MCF 10A (cell line): ENCODE results near the gene SPI1. TPM values are rescaled to one million over a fixed set of nuclear protein-coding genes. Genes with fewer than 3 reads are reported as not detected.

ENCODE experiments used
- BruUV-seq: library from RNA; stranded (reverse); fragments of 400-500 nt; replicated peaks from 2 replicates; lab custom pipeline; 2021; lab: Mats Ljungman, UMichigan
- CTCF ChIA-PET: fragments of 300-600 bp; sonication (Branson Sonifier 250); formaldehyde crosslinking; extraction: SDS; loops from one replicate; lab custom pipeline; 2021; ENCODE audit warnings: antibody characterized with exemption, inconsistent platforms; lab: Yijun Ruan, JAX
- POLR2A ChIA-PET: fragments of 300-600, 350-650 bp; sonication (Branson Sonifier 250); formaldehyde crosslinking; extraction: SDS; loops from one replicate; lab custom pipeline; 2020; ENCODE audit warnings: antibody characterized with exemption, inconsistent platforms; lab: Yijun Ruan, JAX
- DNase-seq: peaks from one replicate; pipeline ENCODE4 v3.0.0-alpha.2; 2018; ENCODE audit not compliant: unreplicated experiment
- H3K27ac Mint-ChIP-seq: one replicate; pipeline ENCODE4 v1.8.0; 2022; ENCODE audit warnings: mild to moderate bottlenecking, low read depth, mixed read lengths; ENCODE audit not compliant: unreplicated experiment
- H3K27me3 Mint-ChIP-seq: one replicate; pipeline ENCODE4 v1.8.0; 2022; ENCODE audit warnings: mixed read lengths; ENCODE audit not compliant: insufficient read depth, unreplicated experiment
- H3K36me3 Mint-ChIP-seq: one replicate; pipeline ENCODE4 v1.8.0; 2022; ENCODE audit warnings: mild to moderate bottlenecking, moderate library complexity, mixed read lengths; ENCODE audit not compliant: insufficient read depth, unreplicated experiment
- H3K4me1 Mint-ChIP-seq: one replicate; pipeline ENCODE4 v1.8.0; 2022; ENCODE audit warnings: mixed read lengths; ENCODE audit not compliant: insufficient read depth, unreplicated experiment
- H3K4me3 Mint-ChIP-seq: one replicate; pipeline ENCODE4 v1.8.0; 2022; ENCODE audit warnings: mild to moderate bottlenecking, moderate library complexity, mixed read lengths; ENCODE audit not compliant: unreplicated experiment
- H3K9me3 Mint-ChIP-seq: one replicate; pipeline ENCODE4 v1.8.0; 2022; ENCODE audit warnings: mixed read lengths; ENCODE audit not compliant: unreplicated experiment
- intact Hi-C: fragments of 100-400 bp; cut with micrococcal nuclease; formaldehyde crosslinking; loops from 2 replicates; pipeline ENCODE4 v1.14.1; 2022
- total RNA-seq: library from RNA; stranded (reverse); gene quantifications from 2 replicates; pipeline ENCODE4 v1.2.3, GENCODE V29; 2022
- TF ChIP-seq, protein P1 (sequence below): fragments of 200-600 bp; IDR thresholded peaks from one replicate; pipeline ENCODE4 v1.8.0; 2022; ENCODE audit warnings: antibody characterized with exemption, mild to moderate bottlenecking; ENCODE audit not compliant: unreplicated experiment

SPI1 gene
- total RNA-seq, 1 experiment from 2014 or later = not detected

DNA sequence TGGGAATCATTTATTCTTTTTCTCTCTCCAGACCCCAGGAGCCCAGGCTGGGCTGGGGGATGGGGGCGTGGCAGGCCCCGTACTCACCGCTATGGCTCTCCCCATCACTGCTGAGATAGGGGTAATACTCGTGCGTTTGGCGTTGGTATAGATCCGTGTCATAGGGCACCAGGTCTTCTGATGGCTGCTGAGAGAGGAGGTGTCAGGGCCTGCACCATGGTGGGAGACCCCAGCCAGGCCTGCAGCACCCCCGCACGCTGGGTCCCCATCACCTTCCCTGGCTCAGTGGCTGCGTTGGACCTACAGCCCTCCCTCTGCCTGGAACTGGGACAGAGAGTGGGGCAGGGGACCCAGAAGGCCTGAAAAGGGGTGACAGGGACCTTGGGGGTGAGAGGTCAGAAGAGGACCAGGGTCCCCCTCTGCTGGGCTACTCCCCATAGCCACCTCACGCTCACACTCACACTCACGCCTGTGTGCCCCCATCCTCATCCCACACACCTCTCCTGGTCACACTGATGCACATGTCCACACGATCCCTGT, 2.7 kb downstream of the SPI1 start:
- ChIA-PET CTCF (interaction anchor here (1.0 to 2.9 kb wide), 3 partner anchors 13 to 29 kb away, joined by 3 to 28 read pairs (median 20); no protein-coding TSS in a partner anchor), POLR2A (no interaction called here)
- intact Hi-C loops = no loop called here
- Mint-ChIP-seq H3K4me3 (no peak overlapping the region), H3K4me1 (peaks cover 9% of the 10 kb centered on the region), H3K27me3 (no peaks in the 10 kb centered on the region), H3K36me3 (no peaks in the 10 kb centered on the region), H3K27ac (no peak overlapping the region), H3K9me3 (no peaks in the 10 kb centered on the region)
- TF ChIP-seq, protein P1, sequence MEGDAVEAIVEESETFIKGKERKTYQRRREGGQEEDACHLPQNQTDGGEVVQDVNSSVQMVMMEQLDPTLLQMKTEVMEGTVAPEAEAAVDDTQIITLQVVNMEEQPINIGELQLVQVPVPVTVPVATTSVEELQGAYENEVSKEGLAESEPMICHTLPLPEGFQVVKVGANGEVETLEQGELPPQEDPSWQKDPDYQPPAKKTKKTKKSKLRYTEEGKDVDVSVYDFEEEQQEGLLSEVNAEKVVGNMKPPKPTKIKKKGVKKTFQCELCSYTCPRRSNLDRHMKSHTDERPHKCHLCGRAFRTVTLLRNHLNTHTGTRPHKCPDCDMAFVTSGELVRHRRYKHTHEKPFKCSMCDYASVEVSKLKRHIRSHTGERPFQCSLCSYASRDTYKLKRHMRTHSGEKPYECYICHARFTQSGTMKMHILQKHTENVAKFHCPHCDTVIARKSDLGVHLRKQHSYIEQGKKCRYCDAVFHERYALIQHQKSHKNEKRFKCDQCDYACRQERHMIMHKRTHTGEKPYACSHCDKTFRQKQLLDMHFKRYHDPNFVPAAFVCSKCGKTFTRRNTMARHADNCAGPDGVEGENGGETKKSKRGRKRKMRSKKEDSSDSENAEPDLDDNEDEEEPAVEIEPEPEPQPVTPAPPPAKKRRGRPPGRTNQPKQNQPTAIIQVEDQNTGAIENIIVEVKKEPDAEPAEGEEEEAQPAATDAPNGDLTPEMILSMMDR = no peak
- no peak for DNase-seq
- BruUV-seq = no TSS peak

DNA sequence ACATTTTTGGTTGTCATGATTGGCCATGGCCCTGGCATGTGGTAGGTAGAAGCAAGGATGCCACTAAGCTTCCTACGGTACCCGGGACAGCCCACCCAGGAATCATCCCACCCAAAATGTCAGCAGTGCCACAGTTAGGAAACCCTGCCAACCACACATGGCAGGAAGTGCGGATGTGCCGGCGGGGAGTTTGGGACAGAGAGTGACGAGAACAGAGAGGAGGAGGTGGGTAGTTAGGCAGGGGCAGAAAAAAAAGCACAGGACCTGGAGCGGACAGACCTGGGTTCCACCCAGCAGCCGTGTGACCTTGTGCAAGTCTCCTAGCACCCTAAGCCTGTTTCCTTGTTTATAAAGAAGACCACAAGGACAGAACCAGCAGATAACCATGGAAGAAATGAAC, 3.3 kb downstream of the SPI1 start:
- H3K4me1 Mint-ChIP-seq = peaks cover 9% of the 10 kb centered on the region
- H3K27ac Mint-ChIP-seq = no peak overlapping the region
- H3K27me3 Mint-ChIP-seq = no peaks in the 10 kb centered on the region
- TF ChIP-seq, protein P1 = no peak
- H3K9me3 Mint-ChIP-seq = no peaks in the 10 kb centered on the region
- no TSS peak for BruUV-seq
- ChIA-PET CTCF (interaction anchor here (0.6 to 3.5 kb wide), 13 partner anchors 10 to 150 kb away, joined by 3 to 38 read pairs (median 9); partner anchors contain the start of gene SLC39A13), POLR2A (interaction anchor here (1.2 kb wide), 1 partner anchor 33 kb away, joined by 4 read pairs; no protein-coding TSS in a partner anchor)
- intact Hi-C loops = no loop called here
- H3K4me3 Mint-ChIP-seq = no peak overlapping the region
- no peak for DNase-seq
- H3K36me3 Mint-ChIP-seq = no peaks in the 10 kb centered on the region

DNA sequence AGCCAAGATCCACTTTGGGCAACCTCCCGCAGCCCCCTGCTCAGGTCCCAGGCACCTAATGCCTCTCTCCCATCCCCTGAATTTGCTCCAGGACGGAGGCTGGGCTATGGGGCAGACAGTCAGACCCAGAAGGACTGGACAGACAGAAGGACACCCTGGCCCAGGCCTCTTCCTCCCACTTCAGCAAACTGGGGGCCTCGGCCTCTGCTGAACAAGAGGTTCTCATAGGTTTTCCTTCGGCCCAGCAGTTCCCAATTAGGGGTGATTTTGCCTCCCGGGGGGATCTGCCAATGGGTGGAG, 3.7 kb downstream of the SPI1 start:
- no peaks in the 10 kb centered on the region for H3K9me3 Mint-ChIP-seq
- DNase-seq = no peak
- no peaks in the 10 kb centered on the region for H3K36me3 Mint-ChIP-seq

More for the DNA sequence above, 3.7 kb downstream of the SPI1 start:
- Mint-ChIP-seq H3K27ac (no peak overlapping the region), H3K4me1 (peaks cover 9% of the 10 kb centered on the region), H3K27me3 (peaks cover 2% of the 10 kb centered on the region), H3K4me3 (no peak overlapping the region)
- no TSS peak for BruUV-seq
- CTCF ChIA-PET = interaction anchor here (0.5 to 3.5 kb wide), 34 partner anchors 10 to 768 kb away, joined by 3 to 38 read pairs (median 4); partner anchors contain the start of gene SLC39A13
- TF ChIP-seq, protein P1 = no peak
- intact Hi-C loops = loop anchor here (1.0 kb wide), 2 partner anchors 34 to 80 kb away; partner anchors contain the start of gene SLC39A13
- POLR2A ChIA-PET = interaction anchor here (0.6 to 1.2 kb wide), 3 partner anchors 33 to 91 kb away, joined by 3 to 5 read pairs (median 4); no protein-coding TSS in a partner anchor
